ENCODE results near the gene CDH12. TPM values are rescaled to one million over a fixed set of nuclear protein-coding genes. Genes with fewer than 3 reads are reported as not detected.

CDH12 gene
- total and polyA plus RNA-seq, 4 donors, result 5.8 to 29.9 (median 8.2) TPM

DNA sequence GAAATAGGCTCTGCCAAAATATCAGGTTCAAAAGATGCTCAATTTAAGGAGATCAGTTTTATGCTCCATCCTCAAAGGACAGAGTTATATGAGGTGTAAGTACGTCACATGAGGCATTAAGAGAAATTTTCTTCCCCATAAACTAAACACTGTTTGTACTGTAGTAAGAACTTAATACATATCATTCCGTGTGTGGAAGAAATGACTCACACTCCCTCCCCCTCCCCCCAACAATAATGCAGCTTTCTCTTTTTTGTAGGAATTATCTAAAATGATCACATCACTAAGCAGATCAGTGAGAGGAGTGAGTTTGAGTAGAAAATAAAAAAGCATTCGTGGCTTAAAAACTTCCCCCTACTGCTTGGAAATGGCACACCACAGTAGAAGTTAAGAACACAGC lies 2.2 kb downstream of the CDH12 start:
- WGBS (ENCODE audit: insufficient coverage), result no CpG with 5 or more reads among the region's 3 CpGs
- Histone ChIP-seq H3K9me3 (ENCODE audit: control insufficient read depth, insufficient read depth, low read length) (no peaks in the 10 kb centered on the region), H3K4me3 (ENCODE audit: low read depth, low read length) (no peak overlapping the region), H3K27me3 (ENCODE audit: control insufficient read depth, insufficient read depth, low read length) (peaks cover 7% of the 10 kb centered on the region), H3K4me1 (ENCODE audit: control insufficient read depth, insufficient read depth, low read length) (peaks cover 5% of the 10 kb centered on the region), H3K27ac (ENCODE audit: low read depth, low read length) (no peak overlapping the region), H3K36me3 (ENCODE audit: control insufficient read depth, insufficient read depth, low read length) (no peaks in the 10 kb centered on the region)
- DNase-seq (ENCODE audit: low read depth in 4 of 6, low spot score in 6 of 6), result peak in 2 of 6 donors; percentile 3 to 25

DNA sequence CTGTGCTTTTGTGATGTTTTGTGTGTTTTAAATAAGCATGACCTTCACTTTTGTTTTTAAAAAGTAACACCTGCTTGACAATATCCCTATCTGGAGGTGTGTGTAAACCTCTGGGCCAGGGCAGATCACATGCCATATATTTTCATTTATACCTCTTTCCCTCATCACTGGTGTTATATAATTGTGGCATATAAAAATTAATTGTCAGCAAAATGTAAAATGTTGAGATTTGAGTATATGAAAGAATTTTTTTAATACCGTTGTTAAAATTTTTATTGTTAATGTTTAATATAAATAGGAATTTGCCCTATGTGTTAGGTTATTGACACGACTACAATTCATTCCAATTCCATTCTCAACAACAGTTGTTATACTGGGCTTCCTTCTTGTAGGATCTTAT lies 6.5 kb downstream of the CDH12 start:
- no peak for DNase-seq (ENCODE audit: low read depth in 4 of 6, low spot score in 6 of 6)
- no CpG with 5 or more reads among the region's 2 CpGs for WGBS (ENCODE audit: insufficient coverage)
- Histone ChIP-seq H3K27ac (ENCODE audit: low read depth, low read length) (no peak overlapping the region), H3K9me3 (ENCODE audit: control insufficient read depth, insufficient read depth, low read length) (no peaks in the 10 kb centered on the region), H3K36me3 (ENCODE audit: control insufficient read depth, insufficient read depth, low read length) (no peaks in the 10 kb centered on the region), H3K4me3 (ENCODE audit: low read depth, low read length) (no peak overlapping the region), H3K27me3 (ENCODE audit: control insufficient read depth, insufficient read depth, low read length) (no peaks in the 10 kb centered on the region), H3K4me1 (ENCODE audit: control insufficient read depth, insufficient read depth, low read length) (no peaks in the 10 kb centered on the region)

DNA sequence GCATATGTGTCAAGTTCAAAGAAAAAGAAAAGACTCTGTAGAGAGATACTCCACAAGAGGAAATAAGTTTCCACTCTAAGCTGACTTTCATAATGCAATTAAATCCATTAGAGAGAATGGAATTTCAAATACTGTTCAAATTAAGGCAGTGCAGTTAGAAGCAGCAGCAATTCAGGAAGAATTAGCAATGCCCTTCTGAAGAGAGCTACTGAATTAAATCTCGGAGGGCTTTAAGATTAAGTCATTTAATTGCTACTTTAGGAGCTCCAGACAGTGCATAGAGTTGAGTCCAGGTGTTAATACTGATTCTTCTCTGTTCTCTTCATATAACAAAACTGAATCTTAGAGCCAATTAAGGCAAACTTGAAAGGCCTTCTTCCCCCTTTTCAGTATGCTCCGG lies 8.5 kb downstream of the CDH12 start:
- WGBS (ENCODE audit: insufficient coverage), result no CpG with 5 or more reads among the region's 2 CpGs
- H3K4me3 ChIP-seq (ENCODE audit: low read depth, low read length), result no peak overlapping the region
- peak in 2 of 6 donors; percentile 6 to 51 for DNase-seq (ENCODE audit: low read depth in 4 of 6, low spot score in 6 of 6)
- H3K4me1 ChIP-seq (ENCODE audit: control insufficient read depth, insufficient read depth, low read length), result no peaks in the 10 kb centered on the region
- no peaks in the 10 kb centered on the region for H3K9me3 ChIP-seq (ENCODE audit: control insufficient read depth, insufficient read depth, low read length)
- no peaks in the 10 kb centered on the region for H3K27me3 ChIP-seq (ENCODE audit: control insufficient read depth, insufficient read depth, low read length)
- no peak overlapping the region for H3K27ac ChIP-seq (ENCODE audit: low read depth, low read length)
- H3K36me3 ChIP-seq (ENCODE audit: control insufficient read depth, insufficient read depth, low read length), result no peaks in the 10 kb centered on the region

DNA sequence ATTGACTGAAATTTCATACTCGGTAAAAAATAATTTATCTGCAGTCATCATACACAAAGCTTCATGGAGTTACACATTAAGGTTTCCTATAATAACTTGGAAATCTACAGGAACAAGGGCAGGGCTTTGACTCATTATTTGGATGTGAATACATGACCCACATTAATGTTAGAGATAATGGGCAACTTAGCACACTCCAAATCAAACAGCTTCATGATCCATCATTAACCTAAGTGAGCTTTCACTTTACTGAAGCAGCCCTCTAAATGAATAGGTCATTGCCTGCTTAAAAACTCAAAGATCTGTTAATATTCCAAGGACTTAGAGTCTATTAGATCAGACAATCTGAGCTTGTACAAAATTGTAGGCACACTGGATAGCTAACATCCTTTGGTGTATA lies 9.0 kb downstream of the CDH12 start:
- no peak overlapping the region for H3K27ac ChIP-seq (ENCODE audit: low read depth, low read length)
- no peaks in the 10 kb centered on the region for H3K9me3 ChIP-seq (ENCODE audit: control insufficient read depth, insufficient read depth, low read length)
- DNase-seq (ENCODE audit: low read depth in 4 of 6, low spot score in 6 of 6), result peak in 1 of 6 donors; percentile 20
- no peaks in the 10 kb centered on the region for H3K27me3 ChIP-seq (ENCODE audit: control insufficient read depth, insufficient read depth, low read length)
- WGBS (ENCODE audit: insufficient coverage), result no CpG with 5 or more reads among the region's 1 CpG
- no peaks in the 10 kb centered on the region for H3K36me3 ChIP-seq (ENCODE audit: control insufficient read depth, insufficient read depth, low read length)
- no peaks in the 10 kb centered on the region for H3K4me1 ChIP-seq (ENCODE audit: control insufficient read depth, insufficient read depth, low read length)
- no peak overlapping the region for H3K4me3 ChIP-seq (ENCODE audit: low read depth, low read length)

DNA sequence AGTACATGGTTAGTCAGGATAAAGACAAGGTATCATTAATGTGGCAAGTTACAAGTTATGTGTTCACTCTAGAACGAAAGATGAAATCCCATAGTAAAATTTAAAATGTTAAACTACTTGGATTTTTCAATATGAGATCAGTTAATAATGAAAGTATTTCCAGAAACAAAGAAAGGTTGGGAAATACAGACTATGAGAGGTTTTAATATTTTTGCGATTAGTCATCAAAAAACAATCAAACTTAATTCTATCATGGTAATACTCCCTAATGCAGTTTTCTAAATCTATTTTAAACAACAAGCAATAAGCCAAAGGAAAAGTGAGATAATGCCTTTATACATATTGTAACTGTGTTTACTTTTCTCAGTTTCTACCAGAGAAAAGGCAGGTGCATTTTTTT lies 10.6 kb downstream of the CDH12 start:
- H3K36me3 ChIP-seq (ENCODE audit: control insufficient read depth, insufficient read depth, low read length), result no peaks in the 10 kb centered on the region
- WGBS (ENCODE audit: insufficient coverage), result no CpG with 5 or more reads among the region's 2 CpGs
- no peaks in the 10 kb centered on the region for H3K4me1 ChIP-seq (ENCODE audit: control insufficient read depth, insufficient read depth, low read length)
- H3K4me3 ChIP-seq (ENCODE audit: low read depth, low read length), result no peak overlapping the region
- no peak for DNase-seq (ENCODE audit: low read depth in 4 of 6, low spot score in 6 of 6)
- no peaks in the 10 kb centered on the region for H3K27me3 ChIP-seq (ENCODE audit: control insufficient read depth, insufficient read depth, low read length)
- no peaks in the 10 kb centered on the region for H3K9me3 ChIP-seq (ENCODE audit: control insufficient read depth, insufficient read depth, low read length)
- no peak overlapping the region for H3K27ac ChIP-seq (ENCODE audit: low read depth, low read length)

DNA sequence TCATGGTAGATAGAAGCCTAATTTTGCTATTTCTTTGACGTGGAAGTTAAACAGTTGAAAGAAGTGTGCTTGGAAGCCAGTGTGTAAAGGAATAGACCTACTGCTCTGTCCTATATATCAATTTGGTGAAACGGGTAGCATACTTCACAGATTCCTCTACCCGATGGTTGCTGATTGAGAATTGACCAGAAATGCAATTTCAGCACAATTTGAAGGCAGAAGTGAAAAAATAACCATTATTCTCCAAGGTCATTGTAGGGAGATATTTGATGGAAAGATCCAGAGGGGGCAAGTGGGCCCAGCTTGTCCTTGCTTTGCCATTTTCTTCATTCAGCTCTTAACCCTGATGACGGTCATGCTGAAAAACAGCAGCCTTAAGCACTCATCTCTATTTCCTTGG lies 15.3 kb downstream of the CDH12 start:
- no peaks in the 10 kb centered on the region for H3K9me3 ChIP-seq (ENCODE audit: control insufficient read depth, insufficient read depth, low read length)
- no peaks in the 10 kb centered on the region for H3K36me3 ChIP-seq (ENCODE audit: control insufficient read depth, insufficient read depth, low read length)
- DNase-seq (ENCODE audit: low read depth in 4 of 6, low spot score in 6 of 6), result no peak
- H3K27me3 ChIP-seq (ENCODE audit: control insufficient read depth, insufficient read depth, low read length), result no peaks in the 10 kb centered on the region
- 100% methylated on average over 1 of the region's 4 CpGs for WGBS (ENCODE audit: insufficient coverage)
- H3K4me3 ChIP-seq (ENCODE audit: low read depth, low read length), result no peak overlapping the region
- no peak overlapping the region for H3K27ac ChIP-seq (ENCODE audit: low read depth, low read length)
- no peaks in the 10 kb centered on the region for H3K4me1 ChIP-seq (ENCODE audit: control insufficient read depth, insufficient read depth, low read length)

DNA sequence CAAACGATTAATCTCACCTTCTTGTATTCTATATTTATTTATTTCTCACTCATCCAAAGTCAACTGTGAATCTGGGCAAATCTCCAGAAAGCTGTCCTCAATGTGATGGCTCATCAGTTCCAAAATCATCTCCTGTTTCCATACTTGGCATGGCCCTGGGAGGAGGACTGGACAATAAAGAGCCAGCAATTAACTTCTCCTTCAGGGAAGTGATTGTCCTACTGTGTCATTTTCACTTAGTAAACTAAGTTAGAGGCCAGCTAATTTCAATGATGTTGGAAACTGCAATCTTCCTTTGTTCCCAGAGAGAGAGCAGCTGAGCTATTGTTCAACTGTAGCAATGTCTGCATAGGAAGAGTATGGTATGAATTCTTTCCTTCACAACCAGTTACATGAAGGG lies 17.5 kb downstream of the CDH12 start:
- 40% methylated on average over 1 of the region's 1 CpG for WGBS (ENCODE audit: insufficient coverage)
- DNase-seq (ENCODE audit: low read depth in 4 of 6, low spot score in 6 of 6), result peak in 2 of 6 donors; percentile 32 to 43
- no peaks in the 10 kb centered on the region for H3K9me3 ChIP-seq (ENCODE audit: control insufficient read depth, insufficient read depth, low read length)
- no peaks in the 10 kb centered on the region for H3K4me1 ChIP-seq (ENCODE audit: control insufficient read depth, insufficient read depth, low read length)
- H3K4me3 ChIP-seq (ENCODE audit: low read depth, low read length), result no peak overlapping the region
- no peaks in the 10 kb centered on the region for H3K27me3 ChIP-seq (ENCODE audit: control insufficient read depth, insufficient read depth, low read length)
- H3K27ac ChIP-seq (ENCODE audit: low read depth, low read length), result no peak overlapping the region
- no peaks in the 10 kb centered on the region for H3K36me3 ChIP-seq (ENCODE audit: control insufficient read depth, insufficient read depth, low read length)

DNA sequence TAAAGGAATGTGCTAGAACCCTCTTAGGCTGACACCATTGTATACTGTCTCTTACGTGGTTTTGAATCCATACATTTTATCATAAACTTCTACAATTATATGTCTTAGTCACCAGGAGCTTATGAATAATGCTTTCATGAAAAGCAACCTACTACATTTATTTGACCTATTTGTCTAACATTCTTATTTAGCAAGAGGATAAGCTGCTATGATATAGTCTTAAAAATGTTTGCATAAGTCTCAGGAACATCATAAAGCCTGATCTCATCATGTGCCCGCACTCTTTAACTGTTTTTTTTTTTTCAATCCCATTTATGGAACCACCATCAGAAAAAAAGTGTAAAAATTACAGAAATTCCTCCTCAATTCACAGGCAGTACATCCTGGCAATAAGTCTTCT lies 59.7 kb downstream of the CDH12 start:
- H3K4me3 ChIP-seq (ENCODE audit: low read depth, low read length), result no peak overlapping the region
- H3K36me3 ChIP-seq (ENCODE audit: control insufficient read depth, insufficient read depth, low read length), result no peaks in the 10 kb centered on the region
- no peaks in the 10 kb centered on the region for H3K27me3 ChIP-seq (ENCODE audit: control insufficient read depth, insufficient read depth, low read length)
- WGBS (ENCODE audit: insufficient coverage), result 100% methylated on average over 1 of the region's 2 CpGs
- H3K4me1 ChIP-seq (ENCODE audit: control insufficient read depth, insufficient read depth, low read length), result no peaks in the 10 kb centered on the region
- H3K9me3 ChIP-seq (ENCODE audit: control insufficient read depth, insufficient read depth, low read length), result no peaks in the 10 kb centered on the region
- H3K27ac ChIP-seq (ENCODE audit: low read depth, low read length), result no peak overlapping the region
- DNase-seq (ENCODE audit: low read depth in 4 of 6, low spot score in 6 of 6), result no peak

DNA sequence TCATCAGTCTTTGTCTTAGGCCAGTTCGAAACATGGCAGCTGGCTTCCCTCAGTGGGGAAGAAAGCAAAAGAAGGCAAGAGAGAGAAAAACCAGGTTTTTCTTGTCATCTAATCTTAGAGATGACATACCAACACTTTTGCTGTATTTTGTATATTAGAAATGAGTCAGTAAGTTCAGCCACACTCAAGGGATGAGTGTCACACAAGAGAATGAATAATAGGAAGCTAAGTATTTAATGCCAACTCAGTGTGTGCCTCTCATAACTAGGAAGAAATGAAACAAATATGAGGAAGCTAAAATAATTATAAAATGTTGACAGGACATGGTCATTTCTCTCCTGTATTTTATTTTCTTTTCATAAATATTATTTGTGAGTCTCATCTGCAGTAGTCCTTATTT lies 65.3 kb downstream of the CDH12 start:
- Histone ChIP-seq H3K9me3 (ENCODE audit: control insufficient read depth, insufficient read depth, low read length) (peaks cover 2% of the 10 kb centered on the region), H3K36me3 (ENCODE audit: control insufficient read depth, insufficient read depth, low read length) (no peaks in the 10 kb centered on the region), H3K27ac (ENCODE audit: low read depth, low read length) (no peak overlapping the region), H3K4me3 (ENCODE audit: low read depth, low read length) (no peak overlapping the region), H3K27me3 (ENCODE audit: control insufficient read depth, insufficient read depth, low read length) (no peaks in the 10 kb centered on the region), H3K4me1 (ENCODE audit: control insufficient read depth, insufficient read depth, low read length) (no peaks in the 10 kb centered on the region)
- DNase-seq (ENCODE audit: low read depth in 4 of 6, low spot score in 6 of 6), result no peak
- WGBS (ENCODE audit: insufficient coverage), result no CpG with 5 or more reads among the region's 1 CpG

DNA sequence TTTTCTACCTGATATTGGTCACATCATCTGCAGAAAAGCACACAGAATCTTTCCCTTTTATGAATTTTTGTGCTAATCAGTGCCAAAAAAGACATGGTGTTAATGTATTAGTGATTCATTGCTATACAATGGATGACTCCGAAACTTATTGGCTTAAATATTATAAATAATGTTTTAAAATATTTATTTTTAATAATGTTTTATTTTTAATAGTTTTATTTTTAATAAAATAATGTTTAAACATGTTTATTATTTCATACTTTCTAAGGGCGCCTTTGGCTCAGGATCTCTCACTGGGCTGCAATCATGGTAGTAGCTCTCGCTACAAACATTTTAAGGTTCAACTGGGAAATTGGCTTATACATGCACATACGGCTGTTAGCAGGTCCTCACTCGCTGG lies 65.7 kb downstream of the CDH12 start:
- Histone ChIP-seq H3K4me1 (ENCODE audit: control insufficient read depth, insufficient read depth, low read length) (no peaks in the 10 kb centered on the region), H3K4me3 (ENCODE audit: low read depth, low read length) (no peak overlapping the region), H3K9me3 (ENCODE audit: control insufficient read depth, insufficient read depth, low read length) (peaks cover 2% of the 10 kb centered on the region), H3K27ac (ENCODE audit: low read depth, low read length) (no peak overlapping the region), H3K27me3 (ENCODE audit: control insufficient read depth, insufficient read depth, low read length) (no peaks in the 10 kb centered on the region), H3K36me3 (ENCODE audit: control insufficient read depth, insufficient read depth, low read length) (no peaks in the 10 kb centered on the region)
- DNase-seq (ENCODE audit: low read depth in 4 of 6, low spot score in 6 of 6), result no peak
- WGBS (ENCODE audit: insufficient coverage), result 93% methylated on average over 2 of the region's 5 CpGs
